SK-N-SH treated with all-trans-retinoic acid at 6 μM for 48 hours (cell line): Measurements from ENCODE around the gene RIMS4.

Source experiments
- ARNTL ChIP-seq: fragments of 450-650 bp; formaldehyde crosslinking; IDR thresholded peaks from 2 replicates; pipeline ENCODE4 v1.5.0; 2020; ENCODE audit warnings: low read depth, mild to moderate bottlenecking, moderate library complexity, borderline replicate concordance
- CSRNP3 ChIP-seq: fragments of 250-450 bp; sonication (Bioruptor Pico); IDR thresholded peaks from 2 replicates; pipeline ENCODE4 v1.5.1; 2021; ENCODE audit warnings: mild to moderate bottlenecking, moderate library complexity
- ISL1 ChIP-seq: fragments of 250-450 bp; sonication (Bioruptor Pico); IDR thresholded peaks from 2 replicates; pipeline ENCODE4 v2.1.2; 2022; ENCODE audit warnings: mild to moderate bottlenecking, moderate library complexity
- RARB ChIP-seq: fragments of 250-450 bp; sonication (Bioruptor Pico); IDR thresholded peaks from 2 replicates; pipeline ENCODE4 v1.8.0; 2021; ENCODE audit warnings: mild to moderate bottlenecking, moderate library complexity
- TOX ChIP-seq: fragments of 250-450 bp; sonication (Bioruptor Pico); IDR thresholded peaks from 2 replicates; pipeline ENCODE4 v1.8.0; 2021; ENCODE audit warnings: mild to moderate bottlenecking, moderate library complexity, borderline replicate concordance
- ZC3H10 ChIP-seq: fragments of 250-450 bp; sonication (Bioruptor Pico); IDR thresholded peaks from 2 replicates; pipeline ENCODE4 v1.5.1; 2021; ENCODE audit warnings: mild to moderate bottlenecking, moderate library complexity
- ZFP3 ChIP-seq: fragments of 250-450 bp; sonication (Bioruptor Pico); IDR thresholded peaks from 2 replicates; pipeline ENCODE4 v1.5.0; 2020; ENCODE audit warnings: mild to moderate bottlenecking, moderate library complexity
- TF ChIP-seq, protein P1 (sequence below): fragments of 250-450 bp; sonication (Bioruptor Pico); IDR thresholded peaks from 2 replicates; pipeline ENCODE4 v1.8.0; 2020; ENCODE audit warnings: mild to moderate bottlenecking, moderate library complexity, borderline replicate concordance
- TF ChIP-seq, protein P2 (sequence below): fragments of 250-450 bp; sonication (Bioruptor Pico); IDR thresholded peaks from 2 replicates; pipeline ENCODE4 v1.8.0; 2021; ENCODE audit warnings: low read depth, mild to moderate bottlenecking, moderate library complexity, borderline replicate concordance

GRCh38 chr20:44722990-44723389 is 87.4 kb downstream of the RIMS4 start:
- no peak for TF ChIP-seq ZFP3
- TF ChIP-seq RARB (CRISPR knock-in tag) = no peak
- TF ChIP-seq CSRNP3 (CRISPR knock-in tag) = no peak
- TF ChIP-seq TOX (CRISPR knock-in tag) = no peak
- TF ChIP-seq ARNTL (CRISPR knock-in tag) = no peak
- TF ChIP-seq ISL1 (CRISPR knock-in tag) = no peak
- TF ChIP-seq, protein P1, sequence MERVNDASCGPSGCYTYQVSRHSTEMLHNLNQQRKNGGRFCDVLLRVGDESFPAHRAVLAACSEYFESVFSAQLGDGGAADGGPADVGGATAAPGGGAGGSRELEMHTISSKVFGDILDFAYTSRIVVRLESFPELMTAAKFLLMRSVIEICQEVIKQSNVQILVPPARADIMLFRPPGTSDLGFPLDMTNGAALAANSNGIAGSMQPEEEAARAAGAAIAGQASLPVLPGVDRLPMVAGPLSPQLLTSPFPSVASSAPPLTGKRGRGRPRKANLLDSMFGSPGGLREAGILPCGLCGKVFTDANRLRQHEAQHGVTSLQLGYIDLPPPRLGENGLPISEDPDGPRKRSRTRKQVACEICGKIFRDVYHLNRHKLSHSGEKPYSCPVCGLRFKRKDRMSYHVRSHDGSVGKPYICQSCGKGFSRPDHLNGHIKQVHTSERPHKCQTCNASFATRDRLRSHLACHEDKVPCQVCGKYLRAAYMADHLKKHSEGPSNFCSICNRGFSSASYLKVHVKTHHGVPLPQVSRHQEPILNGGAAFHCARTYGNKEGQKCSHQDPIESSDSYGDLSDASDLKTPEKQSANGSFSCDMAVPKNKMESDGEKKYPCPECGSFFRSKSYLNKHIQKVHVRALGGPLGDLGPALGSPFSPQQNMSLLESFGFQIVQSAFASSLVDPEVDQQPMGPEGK (CRISPR knock-in tag) = no peak
- no peak for TF ChIP-seq ZC3H10 (CRISPR knock-in tag)
- TF ChIP-seq, protein P2, sequence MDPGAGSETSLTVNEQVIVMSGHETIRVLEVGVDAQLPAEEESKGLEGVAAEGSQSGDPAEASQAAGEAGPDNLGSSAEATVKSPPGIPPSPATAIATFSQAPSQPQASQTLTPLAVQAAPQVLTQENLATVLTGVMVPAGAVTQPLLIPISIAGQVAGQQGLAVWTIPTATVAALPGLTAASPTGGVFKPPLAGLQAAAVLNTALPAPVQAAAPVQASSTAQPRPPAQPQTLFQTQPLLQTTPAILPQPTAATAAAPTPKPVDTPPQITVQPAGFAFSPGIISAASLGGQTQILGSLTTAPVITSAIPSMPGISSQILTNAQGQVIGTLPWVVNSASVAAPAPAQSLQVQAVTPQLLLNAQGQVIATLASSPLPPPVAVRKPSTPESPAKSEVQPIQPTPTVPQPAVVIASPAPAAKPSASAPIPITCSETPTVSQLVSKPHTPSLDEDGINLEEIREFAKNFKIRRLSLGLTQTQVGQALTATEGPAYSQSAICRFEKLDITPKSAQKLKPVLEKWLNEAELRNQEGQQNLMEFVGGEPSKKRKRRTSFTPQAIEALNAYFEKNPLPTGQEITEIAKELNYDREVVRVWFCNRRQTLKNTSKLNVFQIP (CRISPR knock-in tag) = no peak
